Astrocyte (in vitro differentiated cells and primary cell): ENCODE results near the gene ZBED1. TPM values are rescaled to one million over a fixed set of nuclear protein-coding genes. Genes with fewer than 3 reads are reported as not detected.

Experiments
- DNase-seq: peaks from one replicate; pipeline ENCODE4 v3.0.0-alpha.2; 2010; ENCODE audit warnings: low read depth
- FAIRE-seq: peaks from 2 replicates; lab custom pipeline; 2011; peaks lifted over from hg19 to GRCh38; lab: Jason Lieb, UNC
- H2AFZ ChIP-seq: 2 replicates; pipeline ENCODE4 v1.6.0; 2012; ENCODE audit warnings: low read depth, low read length, inconsistent platforms
- H3K27ac ChIP-seq: 2 replicates; pipeline ENCODE4 v1.5.1; 2011; ENCODE audit warnings: low read depth, low read length, inconsistent platforms
- H3K27me3 ChIP-seq: 2 replicates; pipeline ENCODE4 v1.6.0; 2011; ENCODE audit warnings: low read length, inconsistent platforms; ENCODE audit not compliant: insufficient read depth
- H3K36me3 ChIP-seq: 2 replicates; pipeline ENCODE4 v1.5.1; 2011; ENCODE audit warnings: low read length, inconsistent platforms; ENCODE audit not compliant: insufficient read depth
- H3K4me1 ChIP-seq: 2 replicates; pipeline ENCODE4 v1.5.1; 2011; ENCODE audit warnings: low read length, inconsistent platforms; ENCODE audit not compliant: insufficient read depth
- H3K4me2 ChIP-seq: 2 replicates; pipeline ENCODE4 v1.6.0; 2012; ENCODE audit warnings: low read length, inconsistent platforms
- H3K4me3 ChIP-seq: 2 replicates; pipeline ENCODE4 v1.5.1; 2011; ENCODE audit warnings: low read depth, mild to moderate bottlenecking, low read length, inconsistent platforms; ENCODE audit not compliant: insufficient read depth
- H3K79me2 ChIP-seq: 2 replicates; pipeline ENCODE4 v1.6.0; 2012; ENCODE audit warnings: mild to moderate bottlenecking, low read length, inconsistent platforms; ENCODE audit not compliant: insufficient read depth
- H3K9ac ChIP-seq: 2 replicates; pipeline ENCODE4 v1.6.0; 2012; ENCODE audit warnings: mild to moderate bottlenecking, low read length, inconsistent platforms
- H3K9me3 ChIP-seq: 2 replicates; pipeline ENCODE4 v1.5.1; 2012; ENCODE audit warnings: low read depth, mild to moderate bottlenecking, low read length, inconsistent platforms; ENCODE audit not compliant: insufficient read depth
- H4K20me1 ChIP-seq: 2 replicates; pipeline ENCODE4 v1.6.0; 2012; ENCODE audit warnings: low read length, inconsistent platforms; ENCODE audit not compliant: insufficient read depth
- H3K27ac Mint-ChIP-seq: one replicate; pipeline ENCODE4 v1.8.0; 2021; ENCODE audit warnings: mild to moderate bottlenecking, mixed read lengths; ENCODE audit not compliant: unreplicated experiment
- H3K27me3 Mint-ChIP-seq: one replicate; pipeline ENCODE4 v1.8.0; 2021; ENCODE audit warnings: low read depth, mixed read lengths; ENCODE audit not compliant: unreplicated experiment
- H3K36me3 Mint-ChIP-seq: one replicate; pipeline ENCODE4 v1.8.0; 2021; ENCODE audit warnings: low read depth, mixed read lengths; ENCODE audit not compliant: unreplicated experiment
- H3K4me1 Mint-ChIP-seq: one replicate; pipeline ENCODE4 v1.8.0; 2021; ENCODE audit warnings: low read depth, mixed read lengths; ENCODE audit not compliant: unreplicated experiment
- H3K4me3 Mint-ChIP-seq: one replicate; pipeline ENCODE4 v1.8.0; 2021; ENCODE audit warnings: mild to moderate bottlenecking, moderate library complexity, mixed read lengths; ENCODE audit not compliant: unreplicated experiment
- H3K9me3 Mint-ChIP-seq: one replicate; pipeline ENCODE4 v1.8.0; 2021; ENCODE audit warnings: mild to moderate bottlenecking, mixed read lengths; ENCODE audit not compliant: unreplicated experiment
- EZH2 ChIP-seq: IDR thresholded peaks from 2 replicates; pipeline ENCODE4 v1.6.1; 2012; ENCODE audit warnings: mild to moderate bottlenecking, low read length, inconsistent platforms; ENCODE audit not compliant: insufficient read depth
- total RNA-seq: library from RNA; stranded (reverse); gene quantifications from 2 replicates; pipeline ENCODE4 v1.2.1, GENCODE V29; 2021
- TF ChIP-seq, protein P1 (sequence below): IDR thresholded peaks from 2 replicates; pipeline ENCODE4 v1.5.1; 2011; ENCODE audit warnings: low read depth, mild to moderate bottlenecking, inconsistent platforms, low read length, moderate library complexity; ENCODE audit not compliant: insufficient read depth

Gene ZBED1
- total RNA-seq, 1 donor from 2014 or later: 19.9 TPM

DNA sequence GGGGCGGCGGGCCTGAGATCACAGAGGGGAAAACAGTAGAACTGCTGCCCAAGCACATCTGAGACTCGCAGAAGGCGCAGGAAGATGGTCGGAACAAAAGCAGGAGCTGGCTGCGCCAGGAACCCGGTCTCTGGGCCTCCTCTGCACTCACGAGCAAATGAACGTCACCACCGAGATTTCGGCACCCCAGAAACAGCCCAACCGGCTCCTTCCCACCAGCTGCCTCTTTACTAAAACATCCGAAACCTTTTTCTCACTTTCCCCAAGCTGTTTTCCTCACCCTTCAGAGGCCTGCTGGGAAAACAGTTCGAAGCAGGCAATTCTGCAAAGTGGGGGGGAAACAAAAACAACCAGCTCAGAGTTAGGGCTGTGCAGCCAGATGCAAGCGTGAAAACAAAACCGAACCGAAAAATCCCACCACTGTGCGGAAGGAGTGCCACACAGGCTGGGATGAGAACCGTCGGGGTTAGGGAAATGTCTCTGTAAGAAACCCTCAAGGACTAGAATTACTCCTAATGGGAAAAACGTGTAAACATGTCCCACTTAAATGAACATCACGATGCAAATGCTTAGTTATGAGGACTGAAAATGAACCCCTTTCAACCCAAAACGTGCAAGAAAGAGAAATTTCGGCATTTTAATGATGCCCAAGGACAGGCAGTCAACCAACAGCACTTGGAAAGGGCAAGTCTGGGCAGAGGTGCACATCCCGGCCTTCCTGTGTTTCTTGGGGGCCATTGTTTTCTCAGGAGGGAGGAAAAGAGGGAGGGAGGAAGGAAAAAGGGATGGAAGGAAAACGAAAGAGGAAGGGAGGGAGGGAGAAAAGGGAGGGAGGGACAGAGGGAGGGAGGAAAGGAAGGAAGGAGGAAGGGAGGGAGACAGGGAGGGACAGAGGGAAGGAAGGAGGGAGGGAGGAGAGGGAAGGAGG is 15.8 kb downstream of the ZBED1 start:
- no peaks in the 10 kb centered on the region for H3K9me3 ChIP-seq
- peak overlapping the region; percentile 87 for H3K4me2 ChIP-seq
- H3K4me1 Mint-ChIP-seq: peaks cover 4% of the 10 kb centered on the region
- H3K9me3 Mint-ChIP-seq: peaks cover 2% of the 10 kb centered on the region
- TF ChIP-seq, protein P1, sequence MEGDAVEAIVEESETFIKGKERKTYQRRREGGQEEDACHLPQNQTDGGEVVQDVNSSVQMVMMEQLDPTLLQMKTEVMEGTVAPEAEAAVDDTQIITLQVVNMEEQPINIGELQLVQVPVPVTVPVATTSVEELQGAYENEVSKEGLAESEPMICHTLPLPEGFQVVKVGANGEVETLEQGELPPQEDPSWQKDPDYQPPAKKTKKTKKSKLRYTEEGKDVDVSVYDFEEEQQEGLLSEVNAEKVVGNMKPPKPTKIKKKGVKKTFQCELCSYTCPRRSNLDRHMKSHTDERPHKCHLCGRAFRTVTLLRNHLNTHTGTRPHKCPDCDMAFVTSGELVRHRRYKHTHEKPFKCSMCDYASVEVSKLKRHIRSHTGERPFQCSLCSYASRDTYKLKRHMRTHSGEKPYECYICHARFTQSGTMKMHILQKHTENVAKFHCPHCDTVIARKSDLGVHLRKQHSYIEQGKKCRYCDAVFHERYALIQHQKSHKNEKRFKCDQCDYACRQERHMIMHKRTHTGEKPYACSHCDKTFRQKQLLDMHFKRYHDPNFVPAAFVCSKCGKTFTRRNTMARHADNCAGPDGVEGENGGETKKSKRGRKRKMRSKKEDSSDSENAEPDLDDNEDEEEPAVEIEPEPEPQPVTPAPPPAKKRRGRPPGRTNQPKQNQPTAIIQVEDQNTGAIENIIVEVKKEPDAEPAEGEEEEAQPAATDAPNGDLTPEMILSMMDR: no peak
- no peak for TF ChIP-seq EZH2
- DNase-seq: peak; percentile 38
- H3K36me3 ChIP-seq: peaks cover 14% of the 10 kb centered on the region
- peak overlapping the region; percentile 58 for H3K27ac Mint-ChIP-seq
- no peaks in the 10 kb centered on the region for H3K27me3 ChIP-seq
- peak overlapping the region; percentile 74 for H3K9ac ChIP-seq
- peaks cover 56% of the 10 kb centered on the region for H3K79me2 ChIP-seq
- peaks cover 27% of the 10 kb centered on the region for H3K36me3 Mint-ChIP-seq
- H3K27me3 Mint-ChIP-seq: no peaks in the 10 kb centered on the region
- H3K4me3 ChIP-seq: peak overlapping the region; percentile 34
- H3K4me3 Mint-ChIP-seq: no peak overlapping the region
- peak; percentile 69 for FAIRE-seq
- H3K4me1 ChIP-seq: peaks cover 16% of the 10 kb centered on the region
- H3K27ac ChIP-seq: peak overlapping the region; percentile 46
- H2AFZ ChIP-seq: peak overlapping the region; percentile 61
- H4K20me1 ChIP-seq: peaks cover 9% of the 10 kb centered on the region

DNA sequence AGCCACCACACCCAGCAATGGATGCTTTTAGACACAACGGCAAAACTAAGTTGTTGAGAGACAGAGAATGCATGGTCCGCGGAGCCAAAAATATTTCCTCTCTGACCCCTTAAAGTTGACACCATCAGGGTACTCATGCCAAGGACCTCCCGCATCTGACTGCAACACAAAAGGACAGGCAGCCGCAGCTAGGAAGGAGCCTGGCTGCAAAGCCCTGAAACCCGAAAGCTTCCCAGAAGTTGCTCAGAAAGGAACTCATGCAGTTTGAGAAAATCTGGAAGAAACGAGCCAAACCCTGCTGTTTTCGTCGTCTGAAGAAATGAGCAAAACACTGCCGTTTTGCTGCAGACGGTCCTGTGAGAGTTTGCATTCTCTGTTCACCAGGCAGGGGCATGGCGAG is 16.5 kb downstream of the ZBED1 start:
- Histone ChIP-seq H3K27me3 (no peaks in the 10 kb centered on the region), H3K27ac (peak overlapping the region; percentile 46), H3K36me3 (peaks cover 12% of the 10 kb centered on the region), H3K4me1 (peaks cover 16% of the 10 kb centered on the region), H4K20me1 (peaks cover 16% of the 10 kb centered on the region), H3K4me2 (peak overlapping the region; percentile 87), H2AFZ (peak overlapping the region; percentile 61), H3K9me3 (no peaks in the 10 kb centered on the region), H3K9ac (peak overlapping the region; percentile 74), H3K79me2 (peaks cover 56% of the 10 kb centered on the region), H3K4me3 (peak overlapping the region; percentile 34)
- no peak overlapping the region for H3K27ac Mint-ChIP-seq
- H3K4me3 Mint-ChIP-seq: no peak overlapping the region
- peaks cover 4% of the 10 kb centered on the region for H3K4me1 Mint-ChIP-seq
- H3K36me3 Mint-ChIP-seq: peaks cover 26% of the 10 kb centered on the region
- no peaks in the 10 kb centered on the region for H3K27me3 Mint-ChIP-seq
- H3K9me3 Mint-ChIP-seq: peaks cover 2% of the 10 kb centered on the region
- no peak for FAIRE-seq
- DNase-seq: peak; percentile 12
- TF ChIP-seq, protein P1: no peak
- TF ChIP-seq EZH2: no peak
